GM12892 (cell line): Measurements from ENCODE around the gene ADGRE3.

ENCODE experiments used
- DNase-seq: peaks from one replicate; pipeline ENCODE4 v3.0.0; 2011; ENCODE audit not compliant: insufficient read length
- FAIRE-seq: peaks from 2 replicates; lab custom pipeline; 2011; peaks lifted over from hg19 to GRCh38; lab: Jason Lieb, UNC
- POLR2A ChIP-seq: IDR thresholded peaks from 2 replicates; pipeline ENCODE4 v1.6.1; 2011; ENCODE audit warnings: low read depth, low read length, control low read depth
- POLR2AphosphoS5 ChIP-seq: IDR thresholded peaks from 2 replicates; pipeline ENCODE4 v1.6.1; 2011; ENCODE audit warnings: low read depth, low read length, control low read depth
- TAF1 ChIP-seq: IDR thresholded peaks from 2 replicates; pipeline ENCODE4 v1.6.1; 2011; ENCODE audit warnings: low read depth, mild to moderate bottlenecking, control low read depth, low read length, borderline replicate concordance

ADGRE3 gene

GRCh38 chr19:14577264-14577663, 97.4 kb downstream of the ADGRE3 start:
- DNase-seq (no peak), FAIRE-seq (no peak)

GRCh38 chr19:14576363-14576762, 98.3 kb downstream of the ADGRE3 start:
- DNase-seq = no peak
- no peak for FAIRE-seq
- TF ChIP-seq POLR2A = no peak
- no peak for TF ChIP-seq TAF1
- TF ChIP-seq POLR2AphosphoS5 = no peak

More at GRCh38 chr19:14577264-14577663, 97.4 kb downstream of the ADGRE3 start:
- TF ChIP-seq POLR2A = no peak
- TF ChIP-seq POLR2AphosphoS5 = no peak
- TF ChIP-seq TAF1 = no peak

- DNase-seq (no peak), FAIRE-seq (no peak)
- TF ChIP-seq POLR2A (no peak), TAF1 (no peak)
Measured at GRCh38 chr19:14575428-14575980, 99.1 kb downstream of the ADGRE3 start.

GRCh38 chr19:14571695-14572490, 102.8 kb downstream of the ADGRE3 start, which contains the start of gene NDUFB7:
Gene NDUFB7, minus strand, starts transcription at chr19:14572066. Its CDS starts 66 bp downstream, at chr19:14572000.
- DNase-seq (peak; percentile 83), FAIRE-seq (peak; percentile 90)
- TF ChIP-seq POLR2A (peak; percentile 86), TAF1 (no peak), POLR2AphosphoS5 (peak; percentile 82)

- no peak for DNase-seq
- FAIRE-seq = no peak
- TF ChIP-seq POLR2AphosphoS5 (no peak), TAF1 (no peak), POLR2A (no peak)
Measured at GRCh38 chr19:14570864-14571527, 103.6 kb downstream of the ADGRE3 start.
